Pancreas (tissue), 10 donors: ENCODE results near the gene IRGC. TPM values are rescaled to one million over a fixed set of nuclear protein-coding genes. Genes with fewer than 3 reads are reported as not detected.

ENCODE experiments used
- ATAC-seq, 4 donors: fragments of 200-7000 bp; cut with Tn5 transposase; one replicate each; pipeline versions ENCODE4 v1.8.0 to v1.9.1; 2020; ENCODE audit warnings: mild to moderate bottlenecking in 4 of 4, moderate library complexity in 4 of 4
- DNase-seq, 6 donors: peaks; one replicate each; pipeline ENCODE4 v3.0.0-alpha.2; 2020
- FAIRE-seq: peaks from 2 replicates; lab custom pipeline; 2012; peaks lifted over from hg19 to GRCh38; lab: Jason Lieb, UNC
- H3K27ac ChIP-seq, 4 donors: fragments of 200-600 bp; sonication (generic); 1 replicate in 3 of 4; 2 replicates in 1 of 4; pipeline versions ENCODE4 v1.5.0 to v1.8.0; 2020
- H3K27me3 ChIP-seq, 4 donors: fragments of 200-600 bp; one replicate each; pipeline ENCODE4 v1.8.0; 2021
- H3K36me3 ChIP-seq, 3 donors: fragments of 200-600 bp; sonication (generic) in 1 of 3; one replicate each; pipeline versions ENCODE4 v1.5.0 to v1.8.0; 2020 to 2021
- H3K4me1 ChIP-seq, 3 donors: fragments of 200-600 bp; one replicate each; pipeline ENCODE4 v1.8.0; 2021
- H3K4me3 ChIP-seq, 4 donors: fragments of 200-600 bp; sonication (generic) in 2 of 4; one replicate each; pipeline versions ENCODE4 v1.5.0 to v1.8.0; 2020 to 2021
- H3K9me3 ChIP-seq, 4 donors: fragments of 200-600 bp; one replicate each; pipeline ENCODE4 v1.8.0; 2021
- WGBS, 2 donors: extraction: QIAGEN DNeasy Blood & Tissue Kit; methylation state at CpG; one replicate each; pipeline ENCODE4 v1.1.7; 2013; 5-methylcytosine and 5-hydroxymethylcytosine counted together
- intact Hi-C, 3 donors: fragments of 100-400 bp; cut with DNase I; formaldehyde crosslinking; loops; one replicate each; pipeline versions ENCODE4 v1.11.1 to v1.14.2; 2022
- polyA plus RNA-seq, 2 donors: library from polyadenylated mRNA; stranded (reverse); fragments of 200-250 nt; gene quantifications; one replicate each; pipeline ENCODE4 v1.2.3, GENCODE V29; 2013
- total RNA-seq, 6 donors: library from RNA; stranded (reverse); fragmentation: NEBNext Ultra II Directional in 4 of 6; extraction: Animal tissue kit (Norgen Biotek cat#: 25700) in 4 of 6; gene quantifications; one replicate each; pipeline versions ENCODE4 v1.2.1 to v1.2.4, GENCODE V29; 2021 to 2023
- TF ChIP-seq, protein P1 (sequence below), 4 donors: fragments of 200-600 bp; sonication (generic) in 3 of 4; IDR thresholded peaks; one replicate each; pipeline versions ENCODE4 v1.5.0 to v1.8.0; 2021; ENCODE audit warnings: antibody characterized with exemption in 4 of 4
- donor health status: healthy with polysubstance abuse.
- donor health status: DM: no; HTN: no; CAD: no; lungs with moderate emphysema.
- donor health status: DM: no; HTN: no; CAD: no.
- donor health status: control.
- donor health status: control.
- donor health status: Bipolar disorder and iron deficiency.
- donor health status: DM: yes; HTN: yes; CAD: no.
- donor health status: DM: no; HTN: no; CAD: no.
- donor health status: DM: no; HTN: no; CAD: no.
- donor health status: DM: yes; HTN: yes; CAD: no.

IRGC gene
- total and polyA plus RNA-seq, 8 donors = not detected

DNA sequence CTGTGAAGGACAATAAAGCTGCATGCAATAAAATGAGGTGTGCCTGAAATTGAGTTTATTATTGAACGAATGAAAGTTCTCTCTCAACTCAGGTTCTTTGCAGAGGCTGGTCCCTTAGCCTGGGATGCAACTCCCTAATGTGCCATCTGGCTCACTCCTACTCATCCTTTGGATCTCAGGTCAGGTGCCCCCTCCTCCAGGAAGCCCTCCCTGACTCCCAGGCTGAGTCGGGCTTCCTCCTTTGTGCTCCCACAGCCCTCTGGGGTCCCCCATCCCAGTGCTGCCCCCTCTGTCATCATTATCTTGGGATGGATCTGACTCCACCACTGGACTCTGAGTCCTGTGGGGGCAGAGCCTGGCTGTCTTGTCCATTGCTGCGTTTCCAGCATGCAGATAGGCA is 2.7 kb upstream of the IRGC start:
- Histone ChIP-seq H3K27me3 (no peaks in the 10 kb centered on the region), H3K36me3 (no peaks in the 10 kb centered on the region), H3K9me3 (no peaks in the 10 kb centered on the region), H3K4me1 (no peaks in the 10 kb centered on the region), H3K27ac (no peak overlapping the region), H3K4me3 (no peak overlapping the region)
- intact Hi-C loops = no loop called here
- DNase-seq = no peak
- WGBS, 2 donors = 47 to 74% methylated on average over 3 of the region's 3 CpGs
- TF ChIP-seq, protein P1, sequence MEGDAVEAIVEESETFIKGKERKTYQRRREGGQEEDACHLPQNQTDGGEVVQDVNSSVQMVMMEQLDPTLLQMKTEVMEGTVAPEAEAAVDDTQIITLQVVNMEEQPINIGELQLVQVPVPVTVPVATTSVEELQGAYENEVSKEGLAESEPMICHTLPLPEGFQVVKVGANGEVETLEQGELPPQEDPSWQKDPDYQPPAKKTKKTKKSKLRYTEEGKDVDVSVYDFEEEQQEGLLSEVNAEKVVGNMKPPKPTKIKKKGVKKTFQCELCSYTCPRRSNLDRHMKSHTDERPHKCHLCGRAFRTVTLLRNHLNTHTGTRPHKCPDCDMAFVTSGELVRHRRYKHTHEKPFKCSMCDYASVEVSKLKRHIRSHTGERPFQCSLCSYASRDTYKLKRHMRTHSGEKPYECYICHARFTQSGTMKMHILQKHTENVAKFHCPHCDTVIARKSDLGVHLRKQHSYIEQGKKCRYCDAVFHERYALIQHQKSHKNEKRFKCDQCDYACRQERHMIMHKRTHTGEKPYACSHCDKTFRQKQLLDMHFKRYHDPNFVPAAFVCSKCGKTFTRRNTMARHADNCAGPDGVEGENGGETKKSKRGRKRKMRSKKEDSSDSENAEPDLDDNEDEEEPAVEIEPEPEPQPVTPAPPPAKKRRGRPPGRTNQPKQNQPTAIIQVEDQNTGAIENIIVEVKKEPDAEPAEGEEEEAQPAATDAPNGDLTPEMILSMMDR (IDR thresholded peaks at IDR 0.05) = no peak
- FAIRE-seq = no peak
- ATAC-seq = no peak

GRCh38 chr19:43718627-43719377 is 2.9 kb downstream of the IRGC start:
- 77 to 89% methylated on average over 60 of the region's 60 CpGs for WGBS, 2 donors
- TF ChIP-seq, protein P1 (IDR thresholded peaks at IDR 0.05) = no peak
- ATAC-seq = no peak
- H3K27ac ChIP-seq = no peak overlapping the region
- no peak for FAIRE-seq
- no peaks in the 10 kb centered on the region for H3K27me3 ChIP-seq
- DNase-seq = no peak
- no peaks in the 10 kb centered on the region for H3K9me3 ChIP-seq
- H3K4me1 ChIP-seq = no peaks in the 10 kb centered on the region
- H3K36me3 ChIP-seq = no peaks in the 10 kb centered on the region
- no peak overlapping the region for H3K4me3 ChIP-seq
- intact Hi-C loops = no loop called here

GRCh38 chr19:43719378-43719868 is 3.5 kb downstream of the IRGC start:
- no peak for ATAC-seq
- no peak for DNase-seq
- H3K4me1 ChIP-seq = no peaks in the 10 kb centered on the region
- 78 to 88% methylated on average over 37 of the region's 37 CpGs for WGBS, 2 donors
- TF ChIP-seq, protein P1 (IDR thresholded peaks at IDR 0.05) = no peak
- intact Hi-C loops = no loop called here
- no peaks in the 10 kb centered on the region for H3K36me3 ChIP-seq
- no peak overlapping the region for H3K27ac ChIP-seq
- FAIRE-seq = no peak
- no peak overlapping the region for H3K4me3 ChIP-seq
- no peaks in the 10 kb centered on the region for H3K27me3 ChIP-seq
- no peaks in the 10 kb centered on the region for H3K9me3 ChIP-seq

GRCh38 chr19:43719918-43720317 is 4.0 kb downstream of the IRGC start:
- WGBS, 2 donors = 53 to 60% methylated on average over 5 of the region's 5 CpGs
- TF ChIP-seq, protein P1 (IDR thresholded peaks at IDR 0.05) = no peak
- no peaks in the 10 kb centered on the region for H3K36me3 ChIP-seq
- ATAC-seq = no peak
- no peaks in the 10 kb centered on the region for H3K9me3 ChIP-seq
- intact Hi-C loops = no loop called here
- FAIRE-seq = no peak
- H3K4me3 ChIP-seq = no peak overlapping the region
- H3K27me3 ChIP-seq = no peaks in the 10 kb centered on the region
- DNase-seq = no peak
- no peaks in the 10 kb centered on the region for H3K4me1 ChIP-seq
- H3K27ac ChIP-seq = no peak overlapping the region

DNA sequence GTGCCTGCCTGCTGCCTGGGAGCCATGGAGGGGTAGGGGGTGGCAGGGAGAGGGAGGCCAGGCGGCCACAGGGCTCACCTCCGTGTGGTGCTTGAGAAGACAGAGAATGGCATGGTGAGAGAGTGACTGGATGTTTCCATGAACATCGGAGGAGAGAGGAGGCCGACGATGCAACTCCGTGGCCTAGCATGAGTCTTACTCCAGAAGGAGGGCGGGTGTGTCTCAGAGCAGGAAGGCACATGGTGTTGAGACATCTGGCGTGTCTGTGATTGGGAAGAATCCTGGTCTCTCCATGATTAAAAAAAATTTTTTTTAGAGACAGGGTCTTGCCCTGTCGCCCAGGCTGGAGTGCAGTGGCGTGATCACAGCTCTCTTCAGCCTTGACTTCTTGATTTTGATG is 5.1 kb downstream of the IRGC start:
- 72 to 78% methylated on average over 10 of the region's 10 CpGs for WGBS, 2 donors
- DNase-seq (no peak), FAIRE-seq (no peak), ATAC-seq (no peak)
- no peak overlapping the region for H3K27ac ChIP-seq
- H3K9me3 ChIP-seq = no peaks in the 10 kb centered on the region
- intact Hi-C loops = no loop called here
- TF ChIP-seq, protein P1 (IDR thresholded peaks at IDR 0.05) = no peak
- H3K4me3 ChIP-seq = no peak overlapping the region
- no peaks in the 10 kb centered on the region for H3K27me3 ChIP-seq
- no peaks in the 10 kb centered on the region for H3K36me3 ChIP-seq
- H3K4me1 ChIP-seq = no peaks in the 10 kb centered on the region
